Natural killer cell (primary cell): ENCODE results near the gene CATSPER3. TPM values are rescaled to one million over a fixed set of nuclear protein-coding genes. Genes with fewer than 3 reads are reported as not detected.

ENCODE experiments used
- ATAC-seq, 3 donors: fragments of 150-1000 bp in 2 of 3; fragments of 200-7000 bp in 1 of 3; cut with Tn5 transposase; 1 replicate in 1 of 3; 2 replicates in 2 of 3; pipeline ENCODE4 v1.10.0; 2021; ENCODE audit warnings: mild to moderate bottlenecking in 2 of 3, moderate library complexity in 2 of 3
- DNase-seq, 2 donors: peaks; one replicate each; pipeline versions ENCODE4 v3.0.0 to v3.0.0-alpha.2; 2013 to 2021; ENCODE audit warnings: mixed read lengths in 1 of 2
- H3K27ac ChIP-seq: one replicate; pipeline ENCODE4 v1.5.1; 2013; ENCODE audit warnings: mild to moderate bottlenecking, low read length
- H3K27me3 ChIP-seq: one replicate; pipeline ENCODE4 v1.6.1; 2013; ENCODE audit warnings: low read length; ENCODE audit not compliant: control insufficient read depth, insufficient read depth
- H3K36me3 ChIP-seq: one replicate; pipeline ENCODE4 v1.6.1; 2013; ENCODE audit warnings: low read length; ENCODE audit not compliant: control insufficient read depth, insufficient read depth
- H3K4me1 ChIP-seq: one replicate; pipeline ENCODE4 v1.6.1; 2013; ENCODE audit warnings: low read length; ENCODE audit not compliant: control insufficient read depth, insufficient read depth
- H3K4me3 ChIP-seq: one replicate; pipeline ENCODE4 v1.5.1; 2013; ENCODE audit warnings: low read length
- H3K9me3 ChIP-seq: one replicate; pipeline ENCODE4 v1.6.1; 2013; ENCODE audit warnings: low read length; ENCODE audit not compliant: control insufficient read depth, insufficient read depth
- H3K27ac Mint-ChIP-seq, 2 donors: one replicate each; pipeline ENCODE4 v1.8.0; 2022; ENCODE audit warnings: mild to moderate bottlenecking in 2 of 2, mixed read lengths in 2 of 2, moderate library complexity in 1 of 2
- H3K27me3 Mint-ChIP-seq, 2 donors: one replicate each; pipeline ENCODE4 v1.8.0; 2022; ENCODE audit warnings: low read depth in 2 of 2, mixed read lengths in 2 of 2
- H3K36me3 Mint-ChIP-seq: one replicate; pipeline ENCODE4 v1.8.0; 2022; ENCODE audit warnings: mixed read lengths
- H3K4me1 Mint-ChIP-seq, 2 donors: one replicate each; pipeline ENCODE4 v1.8.0; 2022; ENCODE audit warnings: mixed read lengths in 2 of 2
- H3K4me3 Mint-ChIP-seq: one replicate; pipeline ENCODE4 v1.8.0; 2022; ENCODE audit warnings: mild to moderate bottlenecking, moderate library complexity, mixed read lengths
- H3K9me3 Mint-ChIP-seq, 2 donors: one replicate each; pipeline ENCODE4 v1.8.0; 2022; ENCODE audit warnings: mixed read lengths in 2 of 2
- CTCF ChIP-seq: fragments of 200-600 bp; IDR thresholded peaks from one replicate; pipeline ENCODE4 v1.8.0; 2022; ENCODE audit warnings: antibody characterized with exemption
- WGBS: methylation state at CpG from one replicate; pipeline ENCODE4 v1.1.7; 2013; ENCODE audit warnings: missing lambda C conversion rate; ENCODE audit not compliant: insufficient coverage; 5-methylcytosine and 5-hydroxymethylcytosine counted together
- intact Hi-C: fragments of 100-400 bp; cut with micrococcal nuclease; formaldehyde crosslinking; loops from one replicate; pipeline ENCODE4 v1.14.2; 2022
- total RNA-seq, 4 donors: library from RNA; stranded (reverse); fragments of 120-200 nt in 1 of 4; gene quantifications; one replicate each; pipeline versions ENCODE4 v1.2.3 to v1.2.4, GENCODE V29; 2013 to 2022

Gene CATSPER3
- total RNA-seq, 3 donors from 2014 or later (not counting 1 experiment from before 2014, with no cell fraction given), result 0.31 to 0.79 (median 0.55) TPM

- H3K9me3 ChIP-seq, result no peaks in the 10 kb centered on the region
- H3K36me3 ChIP-seq, result no peaks in the 10 kb centered on the region
- H3K4me1 Mint-ChIP-seq, result no peaks in the 10 kb centered on the region
- H3K27ac Mint-ChIP-seq, result no peak overlapping the region
- peaks cover 43 to 59% of the 10 kb centered on the region in 2 donors for H3K27me3 Mint-ChIP-seq
- H3K36me3 Mint-ChIP-seq, result no peaks in the 10 kb centered on the region
- no peak for TF ChIP-seq CTCF
- H3K4me1 ChIP-seq, result peaks cover under 1% of the 10 kb centered on the region
- ATAC-seq (no peak), DNase-seq (no peak)
- no peak overlapping the region for H3K4me3 ChIP-seq
- 63% methylated on average over 2 of the region's 2 CpGs for WGBS
- no peak overlapping the region for H3K27ac ChIP-seq
- no peak overlapping the region for H3K4me3 Mint-ChIP-seq
- intact Hi-C loops, result no loop called here
- H3K9me3 Mint-ChIP-seq, result no peaks in the 10 kb centered on the region
- peaks cover 8% of the 10 kb centered on the region for H3K27me3 ChIP-seq
Observed at GRCh38 chr5:135047347-135047695, 79.6 kb downstream of the CATSPER3 start.

- H3K4me3 ChIP-seq, result no peak overlapping the region
- H3K9me3 Mint-ChIP-seq, result no peaks in the 10 kb centered on the region
- ATAC-seq (no peak), DNase-seq (no peak)
- H3K27me3 Mint-ChIP-seq, result peaks cover 40 to 59% of the 10 kb centered on the region in 2 donors
- no peak overlapping the region for H3K4me3 Mint-ChIP-seq
- H3K27ac Mint-ChIP-seq, result no peak overlapping the region
- no peaks in the 10 kb centered on the region for H3K36me3 ChIP-seq
- no peaks in the 10 kb centered on the region for H3K9me3 ChIP-seq
- H3K27me3 ChIP-seq, result peaks cover 8% of the 10 kb centered on the region
- no peak for TF ChIP-seq CTCF
- 83% methylated on average over 2 of the region's 2 CpGs for WGBS
- peaks cover 10% of the 10 kb centered on the region for H3K4me1 ChIP-seq
- no peak overlapping the region for H3K27ac ChIP-seq
- intact Hi-C loops, result no loop called here
- no peaks in the 10 kb centered on the region for H3K4me1 Mint-ChIP-seq
- H3K36me3 Mint-ChIP-seq, result no peaks in the 10 kb centered on the region
Observed at GRCh38 chr5:135048286-135048685, 80.6 kb downstream of the CATSPER3 start.

GRCh38 chr5:135048930-135049329 is 81.2 kb downstream of the CATSPER3 start:
- no peak overlapping the region for H3K27ac ChIP-seq
- H3K9me3 ChIP-seq, result no peaks in the 10 kb centered on the region
- no peak overlapping the region for H3K27ac Mint-ChIP-seq
- H3K27me3 ChIP-seq, result peaks cover 8% of the 10 kb centered on the region
- no peak for TF ChIP-seq CTCF
- peaks cover 39 to 58% of the 10 kb centered on the region in 2 donors for H3K27me3 Mint-ChIP-seq
- H3K4me3 ChIP-seq, result no peak overlapping the region
- no peaks in the 10 kb centered on the region for H3K36me3 Mint-ChIP-seq
- H3K4me1 Mint-ChIP-seq, result no peaks in the 10 kb centered on the region
- H3K4me3 Mint-ChIP-seq, result no peak overlapping the region
- DNase-seq (no peak), ATAC-seq (no peak)
- no peaks in the 10 kb centered on the region for H3K9me3 Mint-ChIP-seq
- no peaks in the 10 kb centered on the region for H3K36me3 ChIP-seq
- intact Hi-C loops, result no loop called here
- 33% methylated on average over 1 of the region's 1 CpG for WGBS
- peaks cover 10% of the 10 kb centered on the region for H3K4me1 ChIP-seq

GRCh38 chr5:135050244-135050767 is 82.6 kb downstream of the CATSPER3 start:
- H3K27me3 ChIP-seq, result peaks cover 8% of the 10 kb centered on the region
- no peak for ATAC-seq
- no peak overlapping the region for H3K4me3 ChIP-seq
- H3K9me3 ChIP-seq, result no peaks in the 10 kb centered on the region
- no peaks in the 10 kb centered on the region for H3K36me3 ChIP-seq
- H3K27me3 Mint-ChIP-seq, result peaks cover 42 to 62% of the 10 kb centered on the region in 2 donors
- H3K4me1 Mint-ChIP-seq, result no peaks in the 10 kb centered on the region
- H3K9me3 Mint-ChIP-seq, result no peaks in the 10 kb centered on the region
- H3K36me3 Mint-ChIP-seq, result no peaks in the 10 kb centered on the region
- H3K4me3 Mint-ChIP-seq, result no peak overlapping the region
- H3K27ac Mint-ChIP-seq, result no peak overlapping the region
- 13% methylated on average over 45 of the region's 45 CpGs for WGBS
- TF ChIP-seq CTCF, result no peak
- H3K4me1 ChIP-seq, result peaks cover 10% of the 10 kb centered on the region
- intact Hi-C loops, result no loop called here
- no peak overlapping the region for H3K27ac ChIP-seq
- no peak for DNase-seq
